HG03378 (cell line): ENCODE data around the gene CBLB.
A peak's percentile ranks its signal among the peaks of the same experiment; 100 is the strongest.
"Not testable (repeated sequence)": the region's sequence is repeated elsewhere in the genome, so short reads cannot be mapped to it uniquely, and the experiment has no call there.

Source experiments
- ATAC-seq: cut with Tn5 transposase; IDR thresholded peaks from one replicate; pipeline ENCODE4 v1.9.1; 2021; ENCODE audit warnings: mild to moderate bottlenecking, moderate library complexity; ENCODE audit not compliant: unreplicated experiment

Gene CBLB

GRCh38 chr3:105763659-105764036, 105.2 kb downstream of the CBLB start:
- ATAC-seq, result no peak

- ATAC-seq, result no peak
These were observed 105.8 kb downstream of the CBLB start for GRCh38 chr3:105762749-105763658.

- not testable (repeated sequence) for ATAC-seq
These were observed 106.6 kb downstream of the CBLB start for GRCh38 chr3:105762214-105762613.

- ATAC-seq, result no peak
These were observed 109.3 kb downstream of the CBLB start for GRCh38 chr3:105759442-105760078.

- ATAC-seq, result no peak
These were observed 110.4 kb downstream of the CBLB start for GRCh38 chr3:105758451-105758850.

GRCh38 chr3:105755121-105755886, 113.5 kb downstream of the CBLB start:
- no peak for ATAC-seq

GRCh38 chr3:105752791-105753415, 115.9 kb downstream of the CBLB start:
- peak; percentile 62 for ATAC-seq

- ATAC-seq, result no peak
These were observed 121.1 kb downstream of the CBLB start for GRCh38 chr3:105747696-105748095.

GRCh38 chr3:105747060-105747541, 121.7 kb downstream of the CBLB start:
- ATAC-seq, result no peak

GRCh38 chr3:105746231-105746996, 122.4 kb downstream of the CBLB start:
- ATAC-seq, result peak; percentile 93

GRCh38 chr3:105745046-105745445, 123.8 kb downstream of the CBLB start:
- ATAC-seq, result no peak

- no peak for ATAC-seq
These were observed 124.6 kb downstream of the CBLB start for GRCh38 chr3:105744202-105744601.

GRCh38 chr3:105733356-105733755, 135.5 kb downstream of the CBLB start:
- no peak for ATAC-seq

- ATAC-seq, result no peak
These were observed 137.1 kb downstream of the CBLB start for GRCh38 chr3:105731686-105732085.

GRCh38 chr3:105730801-105731354, 137.9 kb downstream of the CBLB start:
- ATAC-seq, result peak; percentile 73

- no peak for ATAC-seq
These were observed 139.1 kb downstream of the CBLB start for GRCh38 chr3:105729667-105730066.

- no peak for ATAC-seq
These were observed 140.0 kb downstream of the CBLB start for GRCh38 chr3:105728771-105729312.

GRCh38 chr3:105727036-105727435, 141.8 kb downstream of the CBLB start:
- not testable (repeated sequence) for ATAC-seq

GRCh38 chr3:105722943-105723556, 145.8 kb downstream of the CBLB start:
- ATAC-seq, result peak; percentile 100
